Activated T-helper 17 cell treated with anti-CD3 and anti-CD28 coated beads, Interleukin-2, amount 50 U/mL, for 72 hours (primary cell): ENCODE results near the gene SYTL3. TPM values are rescaled to one million over a fixed set of nuclear protein-coding genes. Genes with fewer than 3 reads are reported as not detected.
"Not testable (repeated sequence)": the region's sequence is repeated elsewhere in the genome, so short reads cannot be mapped to it uniquely, and the experiment has no call there.

Experiments
- ATAC-seq: fragments of 150-1000 bp; cut with Tn5 transposase; replicated peaks from 2 replicates; pipeline ENCODE4 v1.10.0; 2021; ENCODE audit warnings: mild to moderate bottlenecking, moderate library complexity
- H3K27ac Mint-ChIP-seq: one replicate; pipeline ENCODE4 v1.8.0; 2022; ENCODE audit warnings: mixed read lengths
- H3K27me3 Mint-ChIP-seq: one replicate; pipeline ENCODE4 v1.8.0; 2022; ENCODE audit warnings: mixed read lengths
- H3K36me3 Mint-ChIP-seq: one replicate; pipeline ENCODE4 v1.8.0; 2022; ENCODE audit warnings: low read depth, mild to moderate bottlenecking, mixed read lengths
- H3K4me1 Mint-ChIP-seq: one replicate; pipeline ENCODE4 v1.8.0; 2022; ENCODE audit warnings: mixed read lengths
- H3K4me3 Mint-ChIP-seq: one replicate; pipeline ENCODE4 v1.8.0; 2022; ENCODE audit warnings: mild to moderate bottlenecking, mixed read lengths
- H3K9me3 Mint-ChIP-seq: one replicate; pipeline ENCODE4 v1.8.0; 2022; ENCODE audit warnings: mixed read lengths
- total RNA-seq, 2 donors: library from RNA; stranded (reverse); gene quantifications; one replicate each; pipeline ENCODE4 v1.2.3, GENCODE V29; 2022

SYTL3 gene
- total RNA-seq, 2 donors from 2014 or later: 118 to 331 TPM

GRCh38 chr6:158785036-158785435 lies 135.2 kb downstream of the SYTL3 start:
- H3K4me1 Mint-ChIP-seq: peaks cover 8% of the 10 kb centered on the region
- no peak for ATAC-seq
- H3K27ac Mint-ChIP-seq: no peak overlapping the region
- no peaks in the 10 kb centered on the region for H3K27me3 Mint-ChIP-seq
- no peaks in the 10 kb centered on the region for H3K9me3 Mint-ChIP-seq
- no peak overlapping the region for H3K4me3 Mint-ChIP-seq
- H3K36me3 Mint-ChIP-seq: peaks cover 100% of the 10 kb centered on the region

GRCh38 chr6:158786645-158787304 lies 136.9 kb downstream of the SYTL3 start:
- no peak for ATAC-seq
- no peaks in the 10 kb centered on the region for H3K9me3 Mint-ChIP-seq
- peaks cover 98% of the 10 kb centered on the region for H3K36me3 Mint-ChIP-seq
- H3K4me1 Mint-ChIP-seq: peaks cover 21% of the 10 kb centered on the region
- H3K27ac Mint-ChIP-seq: no peak overlapping the region
- H3K4me3 Mint-ChIP-seq: no peak overlapping the region
- no peaks in the 10 kb centered on the region for H3K27me3 Mint-ChIP-seq

- H3K4me3 Mint-ChIP-seq: no peak overlapping the region
- H3K4me1 Mint-ChIP-seq: peaks cover 21% of the 10 kb centered on the region
- H3K36me3 Mint-ChIP-seq: peaks cover 94% of the 10 kb centered on the region
- no peaks in the 10 kb centered on the region for H3K9me3 Mint-ChIP-seq
- no peak for ATAC-seq
- no peak overlapping the region for H3K27ac Mint-ChIP-seq
- H3K27me3 Mint-ChIP-seq: no peaks in the 10 kb centered on the region
Measured at GRCh38 chr6:158787395-158787794, 137.5 kb downstream of the SYTL3 start.

- H3K27ac Mint-ChIP-seq: peak overlapping the region; percentile 55
- H3K4me3 Mint-ChIP-seq: peak overlapping the region; percentile 44
- H3K9me3 Mint-ChIP-seq: no peaks in the 10 kb centered on the region
- H3K36me3 Mint-ChIP-seq: peaks cover 90% of the 10 kb centered on the region
- ATAC-seq: peak; percentile 67
- peaks cover 23% of the 10 kb centered on the region for H3K4me1 Mint-ChIP-seq
- H3K27me3 Mint-ChIP-seq: no peaks in the 10 kb centered on the region
Measured at GRCh38 chr6:158789115-158789917, 139.5 kb downstream of the SYTL3 start.

GRCh38 chr6:158791274-158791855 lies 141.5 kb downstream of the SYTL3 start:
- no peak for ATAC-seq
- no peaks in the 10 kb centered on the region for H3K27me3 Mint-ChIP-seq
- no peaks in the 10 kb centered on the region for H3K9me3 Mint-ChIP-seq
- H3K36me3 Mint-ChIP-seq: peaks cover 88% of the 10 kb centered on the region
- peak overlapping the region; percentile 44 for H3K4me3 Mint-ChIP-seq
- peak overlapping the region; percentile 55 for H3K27ac Mint-ChIP-seq
- H3K4me1 Mint-ChIP-seq: peaks cover 36% of the 10 kb centered on the region

GRCh38 chr6:158792505-158792904 lies 142.7 kb downstream of the SYTL3 start:
- Mint-ChIP-seq H3K36me3 (peaks cover 88% of the 10 kb centered on the region), H3K4me1 (peaks cover 42% of the 10 kb centered on the region), H3K4me3 (peak overlapping the region; percentile 3)
- not testable (repeated sequence) for H3K9me3 Mint-ChIP-seq, ATAC-seq, H3K27me3 Mint-ChIP-seq, H3K27ac Mint-ChIP-seq

GRCh38 chr6:158793432-158793831 lies 143.6 kb downstream of the SYTL3 start:
- peak; percentile 85 for ATAC-seq
- Mint-ChIP-seq H3K36me3 (peaks cover 85% of the 10 kb centered on the region), H3K27me3 (no peaks in the 10 kb centered on the region), H3K4me3 (peak overlapping the region; percentile 39), H3K9me3 (no peaks in the 10 kb centered on the region), H3K4me1 (peaks cover 47% of the 10 kb centered on the region), H3K27ac (no peak overlapping the region)

GRCh38 chr6:158795516-158795915 lies 145.7 kb downstream of the SYTL3 start:
- Mint-ChIP-seq H3K27me3 (no peaks in the 10 kb centered on the region), H3K9me3 (no peaks in the 10 kb centered on the region), H3K27ac (peak overlapping the region; percentile 37), H3K4me3 (peak overlapping the region; percentile 9), H3K4me1 (peaks cover 44% of the 10 kb centered on the region), H3K36me3 (peaks cover 84% of the 10 kb centered on the region)
- ATAC-seq: no peak

GRCh38 chr6:158796353-158796752 lies 146.5 kb downstream of the SYTL3 start:
- H3K4me3 Mint-ChIP-seq: peak overlapping the region; percentile 48
- peaks cover 84% of the 10 kb centered on the region for H3K36me3 Mint-ChIP-seq
- H3K27me3 Mint-ChIP-seq: no peaks in the 10 kb centered on the region
- H3K9me3 Mint-ChIP-seq: no peaks in the 10 kb centered on the region
- H3K4me1 Mint-ChIP-seq: peaks cover 36% of the 10 kb centered on the region
- ATAC-seq: no peak
- H3K27ac Mint-ChIP-seq: peak overlapping the region; percentile 37

- Mint-ChIP-seq H3K27ac (peak overlapping the region; percentile 37), H3K9me3 (no peaks in the 10 kb centered on the region), H3K4me3 (peak overlapping the region; percentile 48), H3K27me3 (no peaks in the 10 kb centered on the region), H3K36me3 (peaks cover 86% of the 10 kb centered on the region), H3K4me1 (peaks cover 42% of the 10 kb centered on the region)
- ATAC-seq: peak; percentile 62
Measured at GRCh38 chr6:158797331-158798310, 147.8 kb downstream of the SYTL3 start.

GRCh38 chr6:158798311-158798710 lies 148.5 kb downstream of the SYTL3 start:
- Mint-ChIP-seq H3K4me3 (peak overlapping the region; percentile 48), H3K4me1 (peaks cover 48% of the 10 kb centered on the region), H3K36me3 (peaks cover 88% of the 10 kb centered on the region), H3K27me3 (no peaks in the 10 kb centered on the region), H3K9me3 (no peaks in the 10 kb centered on the region), H3K27ac (no peak overlapping the region)
- ATAC-seq: no peak

- Mint-ChIP-seq H3K36me3 (peaks cover 88% of the 10 kb centered on the region), H3K9me3 (no peaks in the 10 kb centered on the region), H3K4me1 (peaks cover 55% of the 10 kb centered on the region), H3K27me3 (no peaks in the 10 kb centered on the region), H3K27ac (peak overlapping the region; percentile 80), H3K4me3 (peak overlapping the region; percentile 48)
- no peak for ATAC-seq
Measured at GRCh38 chr6:158799051-158799792, 149.4 kb downstream of the SYTL3 start.

GRCh38 chr6:158801655-158802294 lies 151.9 kb downstream of the SYTL3 start:
- ATAC-seq: no peak
- H3K27me3 Mint-ChIP-seq: no peaks in the 10 kb centered on the region
- H3K9me3 Mint-ChIP-seq: no peaks in the 10 kb centered on the region
- H3K4me3 Mint-ChIP-seq: peak overlapping the region; percentile 10
- H3K4me1 Mint-ChIP-seq: peaks cover 61% of the 10 kb centered on the region
- H3K36me3 Mint-ChIP-seq: peaks cover 91% of the 10 kb centered on the region
- H3K27ac Mint-ChIP-seq: peak overlapping the region; percentile 26
